Measurements from ENCODE around the gene BRD3.
"Not testable (repeated sequence)": the region's sequence is repeated elsewhere in the genome, so short reads cannot be mapped to it uniquely, and the experiment has no call there.

BRD3 gene

GRCh38 chr9:134067904-134068743 lies at the start of gene BRD3:
Gene BRD3 (minus strand): TSS chr9:134068026. CDS start chr9:134053477, 14,549 bp downstream.
- peak; percentile 8 for DNase-seq

- no peak for DNase-seq
Measured at GRCh38 chr9:134112561-134112960, 44.7 kb upstream of the BRD3 start.

- no peak for DNase-seq
Measured at GRCh38 chr9:134111064-134111463, 43.2 kb upstream of the BRD3 start.

DNA sequence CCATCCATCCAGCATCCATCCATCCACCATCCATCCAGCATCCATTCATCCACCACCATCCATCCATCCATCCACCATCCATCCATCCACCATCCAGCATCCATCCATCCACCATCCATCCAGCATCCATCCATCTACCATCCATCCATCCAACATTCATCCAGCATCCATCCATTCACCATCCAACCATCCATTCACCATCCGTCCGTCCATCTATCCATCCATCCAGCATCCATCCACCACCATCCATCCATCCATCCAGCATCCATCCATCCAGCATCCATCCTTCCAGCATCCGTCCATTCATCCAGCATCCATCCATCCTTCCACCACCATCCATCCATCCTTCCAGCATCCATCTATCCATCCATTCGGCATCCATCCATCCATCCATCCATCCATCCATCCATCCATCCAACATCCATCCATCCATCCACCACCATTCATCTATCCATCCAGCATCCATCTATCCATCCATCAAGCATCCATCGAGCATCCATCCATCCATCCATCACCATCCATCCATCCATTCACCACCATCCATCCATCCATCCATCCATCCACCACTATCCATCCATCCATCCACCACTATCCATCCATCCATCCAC lies 35.7 kb upstream of the BRD3 start:
- no peak for DNase-seq

GRCh38 chr9:134101623-134102149 lies 33.9 kb upstream of the BRD3 start:
- no peak for DNase-seq

- not testable (repeated sequence) for DNase-seq
Measured at GRCh38 chr9:134101133-134101532, 33.3 kb upstream of the BRD3 start.

DNA sequence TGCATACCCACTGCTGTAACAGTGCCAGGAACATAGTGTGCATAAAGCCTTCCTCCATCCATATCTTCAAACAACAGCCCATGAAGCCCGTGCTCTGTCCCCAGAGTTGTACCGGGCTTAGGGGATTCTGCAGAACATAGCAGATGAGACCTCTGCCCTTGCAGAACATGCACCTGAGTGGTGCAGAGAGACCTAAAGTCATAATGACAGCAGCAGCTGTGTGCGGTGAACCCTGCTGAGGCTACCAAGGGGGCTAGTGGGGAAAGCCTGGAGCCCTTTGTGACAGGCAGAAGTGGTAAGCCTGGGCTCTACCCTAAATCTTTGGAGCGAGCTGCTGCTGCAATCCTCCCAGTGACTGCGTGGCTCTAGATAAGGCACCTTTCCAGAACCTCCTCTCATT lies 32.2 kb upstream of the BRD3 start:
- DNase-seq, result no peak

- DNase-seq, result no peak
Measured at GRCh38 chr9:134099123-134099761, 31.4 kb upstream of the BRD3 start.

DNA sequence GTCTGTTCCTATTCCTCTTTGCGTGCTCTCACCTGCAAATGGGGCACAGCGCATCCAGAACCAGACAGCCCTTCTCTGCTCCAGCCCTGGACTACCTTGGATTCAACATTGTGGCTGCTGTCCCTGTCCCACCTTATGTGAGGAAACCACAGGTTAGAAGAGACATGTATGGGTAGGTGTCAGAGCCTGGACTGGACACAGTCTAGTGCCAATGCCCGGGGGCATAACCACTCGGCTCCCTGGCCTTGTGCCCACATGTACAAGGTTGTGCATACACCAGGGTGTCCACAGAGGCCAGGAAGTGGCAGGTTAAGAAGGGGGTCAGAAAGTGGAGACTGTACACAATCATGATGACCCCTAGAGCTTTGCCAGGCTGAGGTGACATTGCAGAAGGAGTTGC lies 22.1 kb upstream of the BRD3 start:
- no peak for DNase-seq

DNA sequence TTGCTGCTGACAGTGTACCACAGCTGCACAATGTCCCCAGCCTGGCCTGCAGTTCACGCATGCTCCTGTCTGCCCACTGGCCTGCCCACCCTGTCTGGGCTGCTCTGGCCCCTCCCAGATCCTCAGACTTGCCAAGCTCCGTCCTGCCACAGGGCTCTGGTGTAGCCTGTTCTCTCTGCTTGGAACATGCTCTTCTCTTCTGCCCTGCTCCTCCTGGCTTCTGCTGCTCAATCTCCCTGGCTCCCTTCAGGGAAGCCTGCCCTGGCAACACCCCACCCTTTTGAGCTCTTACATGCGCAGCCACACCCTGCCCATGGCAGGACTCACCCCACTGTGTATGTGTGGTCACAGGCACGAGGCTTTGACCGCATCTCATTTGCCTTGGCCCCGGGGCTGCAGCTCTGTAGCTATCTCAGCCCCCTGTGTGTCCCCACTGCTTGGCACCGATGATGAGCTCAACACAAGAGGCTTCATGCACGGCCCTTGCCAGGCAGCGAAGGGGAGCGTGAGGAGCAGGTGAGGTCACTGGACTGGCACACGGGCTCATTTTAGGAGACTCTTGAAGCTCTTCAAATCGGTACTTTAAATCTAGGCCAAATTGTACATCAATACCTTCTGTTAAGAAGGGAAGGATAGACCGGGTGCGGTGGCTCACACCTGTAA lies 20.4 kb upstream of the BRD3 start:
- DNase-seq, result no peak

GRCh38 chr9:134085674-134086073 lies 17.8 kb upstream of the BRD3 start:
- DNase-seq, result no peak

DNA sequence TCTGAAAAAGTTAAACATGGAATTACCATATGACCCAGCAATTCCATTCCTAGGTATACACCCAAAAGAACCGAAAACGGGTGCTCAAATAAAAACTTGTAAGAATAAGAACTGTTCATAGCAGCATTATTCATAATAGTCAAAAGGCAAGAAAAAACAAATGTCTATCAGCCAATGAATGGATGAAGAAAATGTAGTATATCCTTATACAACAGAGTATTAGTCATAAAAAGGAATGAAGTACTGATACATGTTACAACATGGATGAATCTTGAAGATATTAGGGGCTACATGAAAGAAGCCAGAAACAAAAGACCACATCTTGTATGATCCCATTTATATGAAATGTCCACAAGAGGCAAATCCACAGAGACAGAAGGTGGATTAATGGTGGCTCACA lies 15.6 kb upstream of the BRD3 start:
- no peak for DNase-seq

- DNase-seq, result no peak
Measured at GRCh38 chr9:134076644-134077043, 8.8 kb upstream of the BRD3 start.

DNA sequence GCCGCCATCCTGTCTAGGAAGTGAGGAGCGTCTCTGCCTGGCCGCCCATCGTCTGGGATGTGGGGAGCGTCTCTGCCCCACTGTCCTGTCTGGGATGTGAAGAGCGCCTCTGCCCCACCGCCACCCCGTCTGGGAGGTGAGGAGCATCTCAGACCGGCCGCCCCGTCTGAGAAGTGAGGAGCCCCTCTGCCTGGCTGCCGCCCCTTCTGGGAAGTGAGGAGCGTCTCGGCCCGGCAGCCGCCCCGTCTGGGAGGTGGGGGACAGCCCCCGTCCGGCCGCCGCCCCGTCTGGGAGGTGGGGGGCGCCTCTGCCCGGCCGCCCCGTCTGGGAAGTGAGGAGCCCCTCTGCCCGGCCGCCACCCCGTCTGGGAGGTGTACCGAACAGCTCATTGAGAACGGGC lies 7.9 kb upstream of the BRD3 start:
- not testable (repeated sequence) for DNase-seq

DNA sequence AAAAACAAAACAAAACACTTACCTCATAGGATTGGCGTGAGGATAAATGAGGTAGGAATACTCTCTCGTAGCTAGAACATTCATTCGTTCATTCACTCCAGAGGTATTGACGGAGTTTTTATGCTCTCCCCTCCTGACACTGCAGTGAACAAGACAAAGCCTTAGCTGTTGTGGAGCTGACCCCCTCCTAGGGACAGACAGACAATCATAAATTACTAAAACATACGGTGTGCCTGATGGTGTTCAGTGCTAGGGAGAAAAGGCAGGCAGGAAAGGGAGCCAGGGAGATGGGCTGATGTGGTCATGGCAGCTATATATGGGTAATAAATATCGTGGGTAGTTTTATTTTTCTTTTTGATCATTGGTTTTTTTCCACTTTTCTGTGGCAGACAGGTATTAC lies 5.7 kb upstream of the BRD3 start:
- DNase-seq, result no peak

DNA sequence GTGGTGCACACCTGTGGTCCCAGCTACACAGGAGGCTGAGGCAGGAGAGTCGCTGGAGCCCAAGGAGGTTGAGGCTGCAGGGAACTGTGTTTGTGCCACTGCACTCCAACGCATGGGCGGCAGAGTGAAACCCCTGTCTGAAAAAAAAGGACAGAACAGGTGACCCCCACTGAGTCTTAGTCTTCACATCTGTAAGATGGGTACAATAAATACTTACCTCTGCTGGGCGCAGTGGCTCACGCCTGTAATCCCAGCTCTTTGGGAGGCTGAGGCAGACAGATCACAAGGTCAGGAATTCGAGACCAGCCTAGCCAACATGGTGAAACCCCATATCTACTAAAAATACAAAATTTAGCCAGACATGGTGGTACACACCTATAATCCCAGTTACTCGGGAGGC lies 4.9 kb upstream of the BRD3 start:
- not testable (repeated sequence) for DNase-seq

GRCh38 chr9:134071149-134071548 lies 3.3 kb upstream of the BRD3 start:
- DNase-seq, result no peak

GRCh38 chr9:134069480-134070399 lies 1.9 kb upstream of the BRD3 start:
- no peak for DNase-seq

DNA sequence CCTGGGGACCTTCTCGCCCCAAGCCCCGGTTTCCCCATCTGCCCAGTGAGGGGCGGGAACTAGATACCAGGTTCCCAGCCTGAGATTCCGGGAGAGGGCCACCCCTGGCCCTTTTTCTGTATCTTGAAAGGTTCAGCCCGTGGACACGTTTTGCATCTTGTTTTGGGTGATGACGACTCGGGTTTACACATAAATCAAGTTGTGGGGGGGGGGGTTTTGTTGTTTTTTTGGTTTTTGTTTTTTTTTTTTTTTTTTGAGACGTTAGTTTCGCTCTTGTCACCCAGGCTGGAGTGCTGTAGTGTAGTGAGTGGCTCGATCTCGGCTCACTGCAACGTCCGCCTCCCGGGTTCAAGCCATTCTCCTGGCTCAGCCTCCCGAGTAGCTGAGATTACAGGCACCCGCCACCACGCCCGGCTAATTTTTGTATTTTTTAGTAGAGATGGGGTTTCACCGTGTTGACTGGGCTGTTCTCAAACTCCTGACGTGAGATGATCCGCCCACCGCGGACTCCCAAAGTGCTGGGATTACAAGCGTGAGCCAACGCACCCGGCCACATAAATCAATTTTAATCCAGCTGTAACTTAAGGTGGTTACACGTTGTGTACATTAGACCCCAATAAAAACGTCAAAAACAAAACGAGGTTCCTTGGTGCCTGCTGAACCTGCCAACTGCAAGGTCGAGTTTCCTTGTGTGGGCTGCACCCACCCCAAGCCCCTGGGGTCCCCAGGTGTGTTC lies 1.1 kb upstream of the BRD3 start:
- DNase-seq, result no peak

DNA sequence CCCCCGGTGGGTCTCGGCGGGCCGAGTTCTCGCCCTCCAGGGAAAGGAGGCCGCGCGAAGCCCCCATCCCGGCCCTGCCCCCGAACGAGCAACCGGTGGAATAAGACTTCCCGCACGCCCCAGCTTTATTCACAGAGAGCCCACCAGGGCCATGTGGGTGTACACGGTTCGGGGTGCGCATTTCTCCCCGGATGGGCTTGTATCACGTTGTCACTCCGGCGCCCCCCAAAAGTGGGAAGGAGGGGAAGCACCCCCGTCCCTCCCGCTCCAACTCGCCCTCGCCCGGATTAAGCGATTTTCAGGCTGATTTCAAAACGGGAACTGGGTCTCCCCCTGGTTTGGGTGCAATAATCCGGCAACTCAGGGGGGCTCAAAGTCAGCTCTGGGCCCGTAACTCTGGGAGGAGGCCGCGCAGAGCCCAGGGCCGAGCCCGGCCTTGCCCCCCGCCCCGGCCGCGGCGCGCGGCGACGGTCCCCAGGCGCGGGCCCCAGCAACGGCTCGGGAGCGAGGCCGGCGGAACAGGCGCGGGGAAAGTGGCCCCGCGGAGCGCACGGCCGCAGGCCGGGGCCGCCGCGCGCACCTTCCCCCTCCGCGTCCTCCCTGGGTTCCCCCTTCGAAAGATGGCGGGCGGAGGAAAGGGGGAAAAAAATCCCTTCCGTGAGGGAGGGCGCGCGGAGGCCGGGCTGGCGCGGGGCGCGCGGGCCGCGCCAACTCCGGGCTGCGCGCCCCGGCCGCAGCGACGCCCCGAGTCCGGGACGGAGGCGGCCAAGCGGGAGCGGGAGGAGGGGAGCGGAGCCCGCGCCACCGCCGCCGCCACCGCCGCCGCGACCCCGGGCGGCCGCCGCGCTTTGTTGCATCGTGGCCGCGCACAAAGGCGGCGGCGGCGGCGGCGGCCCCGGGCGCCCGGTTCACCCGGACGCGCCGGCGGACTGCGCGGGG lies 644 bp downstream of the BRD3 start:
- no peak for DNase-seq

Data from NCI-H1436 treated with DMSO at 0.1 percent for 48 hours (cell line).